K562 (cell line): ENCODE measurements around the gene MMP17. TPM values are rescaled to one million over a fixed set of nuclear protein-coding genes. Genes with fewer than 3 reads are reported as not detected.
A peak's percentile ranks its signal among the peaks of the same experiment; 100 is the strongest.

Experiments used
- ATAC-seq: fragments of 200-7000 bp; cut with Tn5 transposase; 3 replicates; pipeline ENCODE4 v1.9.1; 2020; ENCODE audit warnings: moderate library complexity
- BruUV-seq: library from RNA; stranded (reverse); fragments of 400-500 nt; replicated peaks from 2 replicates; lab custom pipeline; 2021; lab: Mats Ljungman, UMichigan
- CTCF ChIA-PET: fragments of 300-600 bp; formaldehyde crosslinking; extraction: SDS; loops from one replicate; lab custom pipeline; 2021; ENCODE audit warnings: low intra/inter-chr PET ratio; lab: Yijun Ruan, JAX
- POLR2A ChIA-PET: fragments of 300-600, 350-650 bp; sonication (Branson Sonifier 250); formaldehyde crosslinking; extraction: SDS; loops from one replicate; lab custom pipeline; 2021; ENCODE audit warnings: antibody characterized with exemption, inconsistent platforms; lab: Yijun Ruan, JAX
- DNase-seq, 4 experiments: peaks; one replicate each; pipeline versions ENCODE4 v3.0.0 to v3.0.0-alpha.2; 2011 to 2018; ENCODE audit warnings: low spot score in 3 of 4, mixed read lengths in 3 of 4; ENCODE audit errors: extremely low read depth in 1 of 4
- FAIRE-seq: peaks from 2 replicates; lab custom pipeline; 2011; peaks lifted over from hg19 to GRCh38; lab: Jason Lieb, UNC
- H2AFZ ChIP-seq: 2 replicates; pipeline ENCODE4 v1.6.0; 2011; ENCODE audit warnings: low read depth, low read length, control low read depth, inconsistent platforms
- H3K27ac ChIP-seq: fragments of 200-600 bp; 3 replicates; pipeline ENCODE4 v1.8.0; 2011; ENCODE audit warnings: low read depth, mild to moderate bottlenecking, control low read depth, inconsistent platforms, low read length, moderate library complexity, mixed read lengths; ENCODE audit errors: extremely low read depth
- H3K27me3 ChIP-seq, 2 experiments: fragments of 300-600 bp in 1 of 2; 2 replicates in 1 of 2; 3 replicates in 1 of 2; pipeline versions ENCODE4 v1.6.0 to v1.8.0; 2011; ENCODE audit warnings: inconsistent platforms in 2 of 2, low read length in 2 of 2, mild to moderate bottlenecking in 1 of 2, mixed read lengths in 1 of 2, moderate library complexity in 1 of 2; ENCODE audit not compliant: control insufficient read depth in 2 of 2, insufficient read depth in 2 of 2
- H3K36me3 ChIP-seq: fragments of 300-600 bp; 3 replicates; pipeline ENCODE4 v1.8.0; 2011; ENCODE audit warnings: mild to moderate bottlenecking, low read length, inconsistent platforms; ENCODE audit not compliant: control insufficient read depth, insufficient read depth
- H3K4me1 ChIP-seq, 2 experiments: fragments of 200-600 bp in 1 of 2; replicated peaks in 1 of 2; 2 replicates in 1 of 2; 3 replicates in 1 of 2; pipeline versions ENCODE4 v1.5.1 to v1.8.0; 2011; ENCODE audit warnings: inconsistent platforms in 2 of 2, low read length in 2 of 2, mild to moderate bottlenecking in 1 of 2, mixed read lengths in 1 of 2, moderate library complexity in 1 of 2; ENCODE audit not compliant: control insufficient read depth in 2 of 2, insufficient read depth in 2 of 2
- H3K4me2 ChIP-seq: 2 replicates; pipeline ENCODE4 v1.6.1; 2011; ENCODE audit warnings: low read length, control low read depth, inconsistent platforms, mixed read lengths; ENCODE audit not compliant: insufficient read depth
- H3K4me3 ChIP-seq: fragments of 200-600 bp; sonication (generic), shearing (Covaris generic); 2 replicates; pipeline ENCODE4 v1.5.1; 2016; ENCODE audit warnings: control low read depth, inconsistent platforms
- H3K79me2 ChIP-seq: fragments of 200-600 bp; 3 replicates; pipeline ENCODE4 v1.8.0; 2011; ENCODE audit warnings: low read length, inconsistent platforms; ENCODE audit not compliant: control insufficient read depth, insufficient read depth
- H3K9ac ChIP-seq, 2 experiments: 2 replicates each; pipeline versions ENCODE4 v1.6.0 to v1.6.1; 2011; ENCODE audit warnings: low read depth in 2 of 2, low read length in 2 of 2, control low read depth in 1 of 2, inconsistent platforms in 1 of 2, mild to moderate bottlenecking in 1 of 2, mixed read lengths in 1 of 2; ENCODE audit not compliant: insufficient read depth in 1 of 2
- H3K9me1 ChIP-seq: one replicate; pipeline ENCODE4 v1.6.0; 2011; ENCODE audit warnings: inconsistent platforms, mild to moderate bottlenecking, low read length, moderate library complexity; ENCODE audit not compliant: control insufficient read depth, insufficient read depth
- H3K9me3 ChIP-seq: replicated peaks from 2 replicates; pipeline ENCODE4 v1.5.1; 2011; ENCODE audit warnings: low read depth, low read length, inconsistent platforms; ENCODE audit not compliant: control insufficient read depth, insufficient read depth
- H4K20me1 ChIP-seq: replicated peaks from 2 replicates; pipeline ENCODE4 v1.6.1; 2011; ENCODE audit warnings: low read length, inconsistent platforms, mixed read lengths; ENCODE audit not compliant: control insufficient read depth, insufficient read depth
- KLF10 ChIP-seq: fragments of 250-450 bp; sonication (Bioruptor Pico); IDR thresholded peaks from 2 replicates; pipeline ENCODE4 v1.6.1; 2021; ENCODE audit warnings: matching md5 sums
- NRF1 ChIP-seq, 2 experiments: fragments of 450-650 bp; IDR thresholded peaks in 1 of 2; conservative IDR thresholded peaks in 1 of 2; 2 replicates each; pipeline ENCODE4 v1.6.1; 2014; ENCODE audit warnings: mild to moderate bottlenecking in 2 of 2
- PHB2 ChIP-seq: fragments of 450-650 bp; IDR thresholded peaks from 2 replicates; pipeline ENCODE4 v1.6.1; 2017; ENCODE audit warnings: low read depth
- PTRF ChIP-seq: fragments of 450-650 bp; IDR thresholded peaks from 2 replicates; pipeline ENCODE4 v1.6.1; 2016; ENCODE audit warnings: mild to moderate bottlenecking, missing genetic modification characterization, missing compliant biosample characterization
- RBM34 ChIP-seq: fragments of 200-400 bp; formaldehyde crosslinking; IDR thresholded peaks from 2 replicates; pipeline ENCODE4 v1.6.1; 2018; ENCODE audit warnings: low read length, borderline replicate concordance; ENCODE audit not compliant: insufficient read depth
- RFX1 ChIP-seq: fragments of 450-650 bp; IDR thresholded peaks from 2 replicates; pipeline ENCODE4 v1.6.1; 2016; ENCODE audit warnings: mild to moderate bottlenecking, moderate library complexity
- RNF2 ChIP-seq: sonication (generic); IDR thresholded peaks from 2 replicates; pipeline ENCODE4 v1.6.1; 2016
- SMARCC2 ChIP-seq: fragments of 450-650 bp; IDR thresholded peaks from 2 replicates; pipeline ENCODE4 v1.6.1; 2017; ENCODE audit warnings: antibody characterized with exemption, moderate library complexity, mild to moderate bottlenecking, low read depth
- TEAD4 ChIP-seq, 2 experiments: sonication (generic) in 1 of 2; formaldehyde crosslinking in 1 of 2; IDR thresholded peaks; 2 replicates each; pipeline versions ENCODE4 v1.6.1 to v1.8.0; 2012 to 2022; ENCODE audit warnings: borderline replicate concordance in 1 of 2, inconsistent platforms in 1 of 2, low read length in 1 of 2, mild to moderate bottlenecking in 1 of 2, missing genetic modification reagents in 1 of 2
- TGIF2 ChIP-seq: sonication (generic); formaldehyde crosslinking; IDR thresholded peaks from 2 replicates; pipeline ENCODE4 v1.8.1; 2022; ENCODE audit warnings: mild to moderate bottlenecking, missing genetic modification reagents, moderate library complexity
- THRAP3 ChIP-seq: fragments of 450-650 bp; IDR thresholded peaks from 2 replicates; pipeline ENCODE4 v1.6.1; 2016; ENCODE audit warnings: mild to moderate bottlenecking, inconsistent platforms, borderline replicate concordance
- ZFP1 ChIP-seq: fragments of 450-650 bp; formaldehyde crosslinking; IDR thresholded peaks from 2 replicates; pipeline ENCODE4 v1.4.0; 2020; ENCODE audit warnings: mild to moderate bottlenecking, mixed read lengths
- ZFPM2 ChIP-seq: fragments of 250-450 bp; sonication (Bioruptor Pico); IDR thresholded peaks from 2 replicates; pipeline ENCODE4 v1.5.1; 2022; ENCODE audit warnings: mild to moderate bottlenecking
- ZKSCAN1 ChIP-seq: fragments of 150-350 bp; IDR thresholded peaks from 2 replicates; pipeline ENCODE4 v1.6.1; 2016; ENCODE audit warnings: low read depth, low read length
- ZKSCAN8 ChIP-seq: fragments of 200-800 bp; sonication (Bioruptor generic); IDR thresholded peaks from 2 replicates; pipeline ENCODE4 v1.6.1; 2016; ENCODE audit warnings: missing genetic modification characterization, missing compliant biosample characterization
- ZNF766 ChIP-seq: fragments of 200-800 bp; sonication (Bioruptor generic); conservative IDR thresholded peaks from 2 replicates; pipeline ENCODE4 v1.6.1; 2016; ENCODE audit warnings: missing genetic modification characterization, missing compliant biosample characterization
- WGBS: fragments of 100-300 bp; shearing (Covaris generic); methylation state at CpG from one replicate; pipeline ENCODE4 v1.1.6; 2016; ENCODE audit warnings: low coverage, mixed read lengths; ENCODE audit not compliant: insufficient coverage; ENCODE audit errors: missing lambda C conversion rate; 5-methylcytosine and 5-hydroxymethylcytosine counted together
- in situ Hi-C: fragments of 300-500 bp; cut with MboI; formaldehyde crosslinking; loops from 4 replicates; pipeline ENCODE4 v1.15.0; 2018; ENCODE audit warnings: inconsistent platforms, mixed read lengths
- intact Hi-C: fragments of 100-400 bp; cut with micrococcal nuclease; formaldehyde crosslinking; loops from 2 replicates; pipeline ENCODE4 v1.14.2; 2022
- polyA plus RNA-seq, 8 experiments: library from polyadenylated mRNA; depleted of rRNA in 4 of 8; stranded (reverse) in 5 of 8; unstranded in 3 of 8; fragments of >200 nt; fragmentation: Nextera tagmentation in 2 of 8; fragmentation: Illumina TruSeq in 1 of 8; extraction: Ambion mirVana in 2 of 8; extraction: Trizol in 1 of 8; gene quantifications; 2 replicates each; pipeline versions ENCODE4 v1.2.1 to v1.2.3, GENCODE V29; 2011 to 2014; ENCODE audit warnings: inconsistent platforms in 1 of 8, missing spikeins in 1 of 8
- total RNA-seq, 7 experiments: library from RNA; depleted of rRNA in 6 of 7; stranded (reverse); fragments of >200 nt in 6 of 7; fragmentation: Illumina TruSeq in 2 of 7; extraction: Trizol in 2 of 7; gene quantifications; 2 replicates each; pipeline versions ENCODE4 v1.2.1 to v1.2.3, GENCODE V29; 2011 to 2021; ENCODE audit warnings: low replicate concordance in 1 of 7
- TF ChIP-seq, protein P1 (sequence below): fragments of 450-650 bp; IDR thresholded peaks from 2 replicates; pipeline ENCODE4 v1.6.1; 2016; ENCODE audit warnings: low read depth

MMP17 gene
- total and polyA plus RNA-seq, 9 of the 15 experiments (the other 6 are each of a cell fraction or from before 2014, with no cell fraction given) = 1.1 to 21.2 (median 17.1) TPM; not detected in 2

- in situ Hi-C loops (no loop called here), intact Hi-C loops (no loop called here)
- BruUV-seq = no TSS peak
- peaks cover 4 to 47% of the 10 kb centered on the region in 2 experiments; a peak in 4 of 5 replicates for H3K4me1 ChIP-seq
- H2AFZ ChIP-seq = no peak overlapping the region; the same call in 1 of the 2 replicates
- peak overlapping the region; percentile 53 for H3K4me3 ChIP-seq
- no peak for FAIRE-seq
- peak overlapping the region; percentile 75 for H3K4me2 ChIP-seq
- H3K27me3 ChIP-seq = no peaks in the 10 kb centered on the region
- peaks cover 16% of the 10 kb centered on the region for H3K79me2 ChIP-seq
- peaks cover under 1% of the 10 kb centered on the region; the same call in 1 of the 2 replicates for H4K20me1 ChIP-seq
- H3K9me1 ChIP-seq = no peaks in the 10 kb centered on the region
- peaks cover 8% of the 10 kb centered on the region; the same call in 1 of the 3 replicates for H3K36me3 ChIP-seq
- WGBS = 89% methylated on average over 14 of the region's 14 CpGs
- no peak for DNase-seq
- ChIA-PET CTCF (no interaction called here), POLR2A (interaction anchor here (0.6 to 1.5 kb wide), 7 partner anchors 11 to 421 kb away, joined by 3 to 6 read pairs (median 3); no protein-coding TSS in a partner anchor)
- peak overlapping the region; percentile 86 for H3K27ac ChIP-seq
- peak overlapping the region; percentile 78 to 90 for H3K9ac ChIP-seq
- ATAC-seq = no peak
- no peaks in the 10 kb centered on the region for H3K9me3 ChIP-seq
- TF ChIP-seq TGIF2 = no peak
- TF ChIP-seq, protein P1, sequence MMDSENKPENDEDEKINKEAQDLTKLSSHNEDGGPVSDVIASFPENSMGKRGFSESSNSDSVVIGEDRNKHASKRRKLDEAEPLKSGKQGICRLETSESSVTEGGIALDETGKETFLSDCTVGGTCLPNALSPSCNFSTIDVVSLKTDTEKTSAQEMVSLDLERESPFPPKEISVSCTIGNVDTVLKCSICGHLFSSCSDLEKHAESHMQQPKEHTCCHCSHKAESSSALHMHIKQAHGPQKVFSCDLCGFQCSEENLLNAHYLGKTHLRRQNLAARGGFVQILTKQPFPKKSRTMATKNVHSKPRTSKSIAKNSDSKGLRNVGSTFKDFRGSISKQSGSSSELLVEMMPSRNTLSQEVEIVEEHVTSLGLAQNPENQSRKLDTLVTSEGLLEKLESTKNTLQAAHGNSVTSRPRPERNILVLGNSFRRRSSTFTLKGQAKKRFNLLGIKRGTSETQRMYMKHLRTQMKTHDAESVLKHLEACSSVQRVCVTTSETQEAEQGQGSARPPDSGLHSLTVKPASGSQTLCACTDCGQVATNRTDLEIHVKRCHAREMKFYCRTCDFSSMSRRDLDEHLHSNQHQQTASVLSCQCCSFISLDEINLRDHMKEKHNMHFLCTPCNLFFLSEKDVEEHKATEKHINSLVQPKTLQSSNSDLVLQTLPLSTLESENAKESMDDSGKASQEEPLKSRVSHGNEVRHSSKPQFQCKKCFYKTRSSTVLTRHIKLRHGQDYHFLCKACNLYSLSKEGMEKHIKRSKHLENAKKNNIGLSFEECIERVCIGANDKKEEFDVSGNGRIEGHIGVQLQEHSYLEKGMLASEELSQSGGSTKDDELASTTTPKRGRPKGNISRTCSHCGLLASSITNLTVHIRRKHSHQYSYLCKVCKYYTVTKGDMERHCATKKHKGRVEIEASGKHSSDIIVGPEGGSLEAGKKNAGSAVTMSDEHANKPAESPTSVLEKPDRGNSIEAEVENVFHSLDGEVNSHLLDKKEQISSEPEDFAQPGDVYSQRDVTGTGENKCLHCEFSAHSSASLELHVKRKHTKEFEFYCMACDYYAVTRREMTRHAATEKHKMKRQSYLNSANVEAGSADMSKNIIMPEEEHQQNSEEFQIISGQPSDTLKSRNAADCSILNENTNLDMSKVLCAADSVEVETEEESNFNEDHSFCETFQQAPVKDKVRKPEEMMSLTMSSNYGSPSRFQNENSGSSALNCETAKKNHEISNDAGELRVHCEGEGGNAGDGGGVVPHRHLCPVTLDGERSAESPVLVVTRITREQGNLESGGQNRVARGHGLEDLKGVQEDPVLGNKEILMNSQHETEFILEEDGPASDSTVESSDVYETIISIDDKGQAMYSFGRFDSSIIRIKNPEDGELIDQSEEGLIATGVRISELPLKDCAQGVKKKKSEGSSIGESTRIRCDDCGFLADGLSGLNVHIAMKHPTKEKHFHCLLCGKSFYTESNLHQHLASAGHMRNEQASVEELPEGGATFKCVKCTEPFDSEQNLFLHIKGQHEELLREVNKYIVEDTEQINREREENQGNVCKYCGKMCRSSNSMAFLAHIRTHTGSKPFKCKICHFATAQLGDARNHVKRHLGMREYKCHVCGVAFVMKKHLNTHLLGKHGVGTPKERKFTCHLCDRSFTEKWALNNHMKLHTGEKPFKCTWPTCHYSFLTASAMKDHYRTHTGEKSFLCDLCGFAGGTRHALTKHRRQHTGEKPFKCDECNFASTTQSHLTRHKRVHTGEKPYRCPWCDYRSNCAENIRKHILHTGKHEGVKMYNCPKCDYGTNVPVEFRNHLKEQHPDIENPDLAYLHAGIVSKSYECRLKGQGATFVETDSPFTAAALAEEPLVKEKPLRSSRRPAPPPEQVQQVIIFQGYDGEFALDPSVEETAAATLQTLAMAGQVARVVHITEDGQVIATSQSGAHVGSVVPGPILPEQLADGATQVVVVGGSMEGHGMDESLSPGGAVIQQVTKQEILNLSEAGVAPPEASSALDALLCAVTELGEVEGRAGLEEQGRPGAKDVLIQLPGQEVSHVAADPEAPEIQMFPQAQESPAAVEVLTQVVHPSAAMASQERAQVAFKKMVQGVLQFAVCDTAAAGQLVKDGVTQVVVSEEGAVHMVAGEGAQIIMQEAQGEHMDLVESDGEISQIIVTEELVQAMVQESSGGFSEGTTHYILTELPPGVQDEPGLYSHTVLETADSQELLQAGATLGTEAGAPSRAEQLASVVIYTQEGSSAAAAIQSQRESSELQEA = peak; percentile 8; the same call in 1 of the 2 replicates
- TF ChIP-seq TEAD4 (IDR thresholded peaks at IDR 0.05; ENCODE audit: low read length) = no peak
- TF ChIP-seq TEAD4 (CRISPR knock-in tag; IDR thresholded peaks at IDR 0.05; ENCODE audit: borderline replicate concordance) = 0 out of 2 replicates have a peak, but pooled peaks have one; percentile 33
- TF ChIP-seq RNF2 = no peak
- TF ChIP-seq ZFP1 (CRISPR knock-in tag) = no peak
- TF ChIP-seq NRF1 (conservative IDR thresholded peaks at IDR 0.05 in 1 of 2, IDR thresholded peaks at IDR 0.05 in 1 of 2) = peak; percentile 36 to 45; a peak in 1 of 4 replicates
- TF ChIP-seq RBM34 = no peak
- TF ChIP-seq ZKSCAN8 = no peak
- no peak for TF ChIP-seq SMARCC2
- TF ChIP-seq THRAP3 = no peak
- no peak for TF ChIP-seq ZNF766 (CRISPR knock-in tag)
- TF ChIP-seq PHB2 = no peak
- TF ChIP-seq PTRF (tag) = no peak
- TF ChIP-seq KLF10 (CRISPR knock-in tag) = no peak
- TF ChIP-seq ZFPM2 (CRISPR knock-in tag) = no peak
- TF ChIP-seq ZKSCAN1 = no peak
- no peak for TF ChIP-seq RFX1
Observed at GRCh38 chr12:131896811-131897270, 68.6 kb downstream of the MMP17 start.
